GM18861 (cell line): ENCODE data around the gene STH.
"Not testable (repeated sequence)": the region's sequence is repeated elsewhere in the genome, so short reads cannot be mapped to it uniquely, and the experiment has no call there.

ENCODE experiments used
- ATAC-seq: cut with Tn5 transposase; IDR thresholded peaks from one replicate; pipeline ENCODE4 v1.9.1; 2021; ENCODE audit not compliant: unreplicated experiment

STH gene

DNA sequence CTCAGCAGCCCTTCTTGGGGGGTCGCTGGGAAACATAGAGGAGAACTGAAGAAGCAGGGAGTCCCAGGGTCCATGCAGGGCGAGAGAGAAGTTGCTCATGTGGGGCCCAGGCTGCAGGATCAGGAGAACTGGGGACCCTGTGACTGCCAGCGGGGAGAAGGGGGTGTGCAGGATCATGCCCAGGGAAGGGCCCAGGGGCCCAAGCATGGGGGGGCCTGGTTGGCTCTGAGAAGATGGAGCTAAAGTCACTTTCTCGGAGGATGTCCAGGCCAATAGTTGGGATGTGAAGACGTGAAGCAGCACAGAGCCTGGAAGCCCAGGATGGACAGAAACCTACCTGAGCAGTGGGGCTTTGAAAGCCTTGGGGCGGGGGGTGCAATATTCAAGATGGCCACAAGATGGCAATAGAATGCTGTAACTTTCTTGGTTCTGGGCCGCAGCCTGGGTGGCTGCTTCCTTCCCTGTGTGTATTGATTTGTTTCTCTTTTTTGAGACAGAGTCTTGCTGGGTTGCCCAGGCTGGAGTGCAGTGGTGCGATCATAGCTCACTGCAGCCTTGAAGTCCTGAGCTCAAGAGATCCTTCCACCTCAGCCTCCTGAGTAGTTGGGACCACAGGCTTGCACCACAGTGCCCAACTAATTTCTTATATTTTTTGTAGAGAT, 3.4 kb downstream of the STH start:
- ATAC-seq: no peak

- ATAC-seq: no peak
Measured at GRCh38 chr17:46002973-46003316, 3.9 kb downstream of the STH start.

- ATAC-seq: no peak
Measured at GRCh38 chr17:46003907-46004748, 5.1 kb downstream of the STH start.

DNA sequence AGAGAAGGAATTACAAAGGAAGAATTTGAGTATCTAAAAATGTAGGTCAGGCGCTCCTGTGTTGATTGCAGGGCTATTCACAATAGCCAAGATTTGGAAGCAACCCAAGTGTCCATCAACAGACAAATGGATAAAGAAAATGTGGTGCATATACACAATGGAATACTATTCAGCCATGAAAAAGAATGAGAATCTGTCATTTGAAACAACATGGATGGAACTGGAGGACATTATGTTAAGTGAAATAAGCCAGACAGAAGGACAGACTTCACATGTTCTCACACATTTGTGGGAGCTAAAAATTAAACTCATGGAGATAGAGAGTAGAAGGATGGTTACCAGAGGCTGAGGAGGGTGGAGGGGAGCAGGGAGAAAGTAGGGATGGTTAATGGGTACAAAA, 7.0 kb downstream of the STH start:
- not testable (repeated sequence) for ATAC-seq

DNA sequence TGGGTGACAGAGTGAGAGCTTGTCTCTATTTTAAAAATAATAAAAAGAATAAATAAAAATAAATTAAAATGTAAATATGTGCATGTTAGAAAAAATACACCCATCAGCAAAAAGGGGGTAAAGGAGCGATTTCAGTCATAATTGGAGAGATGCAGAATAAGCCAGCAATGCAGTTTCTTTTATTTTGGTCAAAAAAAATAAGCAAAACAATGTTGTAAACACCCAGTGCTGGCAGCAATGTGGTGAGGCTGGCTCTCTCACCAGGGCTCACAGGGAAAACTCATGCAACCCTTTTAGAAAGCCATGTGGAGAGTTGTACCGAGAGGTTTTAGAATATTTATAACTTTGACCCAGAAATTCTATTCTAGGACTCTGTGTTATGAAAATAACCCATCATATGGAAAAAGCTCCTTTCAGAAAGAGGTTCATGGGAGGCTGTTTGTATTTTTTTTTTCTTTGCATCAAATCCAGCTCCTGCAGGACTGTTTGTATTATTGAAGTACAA, 8.5 kb downstream of the STH start:
- ATAC-seq: no peak

DNA sequence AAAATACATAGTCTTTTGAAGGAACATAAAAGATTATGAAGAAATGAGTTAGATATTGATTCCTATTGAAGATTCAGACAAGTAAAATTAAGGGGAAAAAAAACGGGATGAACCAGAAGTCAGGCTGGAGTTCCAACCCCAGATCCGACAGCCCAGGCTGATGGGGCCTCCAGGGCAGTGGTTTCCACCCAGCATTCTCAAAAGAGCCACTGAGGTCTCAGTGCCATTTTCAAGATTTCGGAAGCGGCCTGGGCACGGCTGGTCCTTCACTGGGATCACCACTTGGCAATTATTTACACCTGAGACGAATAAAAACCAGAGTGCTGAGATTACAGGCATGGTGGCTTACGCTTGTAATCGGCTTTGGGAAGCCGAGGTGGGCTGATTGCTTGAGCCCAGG, 9.5 kb downstream of the STH start:
- ATAC-seq: no peak

- ATAC-seq: no peak
Measured at GRCh38 chr17:46009681-46010596, 10.9 kb downstream of the STH start.

- no peak for ATAC-seq
Measured at GRCh38 chr17:46010597-46011186, 11.6 kb downstream of the STH start.

DNA sequence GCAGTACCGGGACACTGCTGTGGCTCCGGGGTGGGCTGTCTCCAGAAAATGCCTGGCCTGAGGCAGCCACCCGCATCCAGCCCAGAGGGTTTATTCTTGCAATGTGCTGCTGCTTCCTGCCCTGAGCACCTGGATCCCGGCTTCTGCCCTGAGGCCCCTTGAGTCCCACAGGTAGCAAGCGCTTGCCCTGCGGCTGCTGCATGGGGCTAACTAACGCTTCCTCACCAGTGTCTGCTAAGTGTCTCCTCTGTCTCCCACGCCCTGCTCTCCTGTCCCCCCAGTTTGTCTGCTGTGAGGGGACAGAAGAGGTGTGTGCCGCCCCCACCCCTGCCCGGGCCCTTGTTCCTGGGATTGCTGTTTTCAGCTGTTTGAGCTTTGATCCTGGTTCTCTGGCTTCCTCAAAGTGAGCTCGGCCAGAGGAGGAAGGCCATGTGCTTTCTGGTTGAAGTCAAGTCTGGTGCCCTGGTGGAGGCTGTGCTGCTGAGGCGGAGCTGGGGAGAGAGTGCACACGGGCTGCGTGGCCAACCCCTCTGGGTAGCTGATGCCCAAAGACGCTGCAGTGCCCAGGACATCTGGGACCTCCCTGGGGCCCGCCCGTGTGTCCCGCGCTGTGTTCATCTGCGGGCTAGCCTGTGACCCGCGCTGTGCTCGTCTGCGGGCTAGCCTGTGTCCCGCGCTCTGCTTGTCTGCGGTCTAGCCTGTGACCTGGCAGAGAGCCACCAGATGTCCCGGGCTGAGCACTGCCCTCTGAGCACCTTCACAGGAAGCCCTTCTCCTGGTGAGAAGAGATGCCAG, 12.9 kb downstream of the STH start:
- ATAC-seq: no peak

- no peak for ATAC-seq
Measured at GRCh38 chr17:46012506-46013079, 13.5 kb downstream of the STH start.

GRCh38 chr17:46013127-46013501, 14.1 kb downstream of the STH start:
- no peak for ATAC-seq

- ATAC-seq: no peak
Measured at GRCh38 chr17:46013502-46014165, 14.6 kb downstream of the STH start.

- ATAC-seq: not testable (repeated sequence)
Measured at GRCh38 chr17:46019408-46019925, 20.4 kb downstream of the STH start.

- no peak for ATAC-seq
Measured at GRCh38 chr17:46020023-46020761, 21.1 kb downstream of the STH start.

DNA sequence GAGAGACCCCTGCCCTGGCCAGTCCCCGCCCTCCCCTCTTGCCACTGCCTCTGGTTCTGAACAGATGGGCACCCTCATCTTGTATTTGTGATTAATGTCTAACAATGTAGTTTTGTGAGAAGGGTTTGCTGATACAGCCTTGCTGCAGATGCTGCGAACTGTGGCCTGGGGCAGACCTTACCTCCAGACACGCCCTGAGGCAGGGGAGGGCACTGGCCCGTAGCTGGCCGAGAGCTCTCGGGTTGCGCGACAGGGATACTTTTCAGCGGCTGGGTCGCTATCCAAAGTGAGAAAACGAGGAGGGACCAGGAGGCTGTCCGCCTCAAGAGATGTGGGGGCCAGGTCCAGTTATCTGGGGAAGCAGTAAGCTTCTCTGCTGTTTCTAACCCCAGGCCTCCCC, 21.9 kb downstream of the STH start:
- ATAC-seq: no peak

DNA sequence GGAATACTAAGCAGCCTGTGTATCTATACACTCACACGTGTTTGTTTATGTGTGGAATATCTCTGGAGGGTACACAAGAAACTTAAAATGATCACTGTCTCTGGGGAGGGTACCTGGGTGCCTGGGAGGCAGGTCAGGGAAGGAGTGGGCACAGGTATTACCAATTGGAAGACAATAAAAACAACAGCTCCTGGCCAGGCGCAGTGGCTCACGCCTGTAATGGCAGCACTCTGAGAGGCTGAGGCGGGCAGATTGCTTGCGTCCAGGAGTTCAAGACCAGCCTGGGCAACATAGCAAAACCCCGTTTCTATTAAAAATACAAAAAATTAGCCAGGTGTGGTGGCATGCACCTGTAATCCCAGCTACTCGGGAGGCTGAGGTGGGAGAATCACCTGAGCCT, 24.3 kb downstream of the STH start:
- not testable (repeated sequence) for ATAC-seq

- ATAC-seq: no peak
Measured at GRCh38 chr17:46023783-46024388, 24.8 kb downstream of the STH start.

DNA sequence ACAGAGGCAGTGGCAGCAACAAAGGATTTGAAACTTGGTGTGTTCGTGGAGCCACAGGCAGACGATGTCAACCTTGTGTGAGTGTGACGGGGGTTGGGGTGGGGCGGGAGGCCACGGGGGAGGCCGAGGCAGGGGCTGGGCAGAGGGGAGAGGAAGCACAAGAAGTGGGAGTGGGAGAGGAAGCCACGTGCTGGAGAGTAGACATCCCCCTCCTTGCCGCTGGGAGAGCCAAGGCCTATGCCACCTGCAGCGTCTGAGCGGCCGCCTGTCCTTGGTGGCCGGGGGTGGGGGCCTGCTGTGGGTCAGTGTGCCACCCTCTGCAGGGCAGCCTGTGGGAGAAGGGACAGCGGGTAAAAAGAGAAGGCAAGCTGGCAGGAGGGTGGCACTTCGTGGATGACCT, 25.5 kb downstream of the STH start:
- ATAC-seq: no peak
